NAMALWA (cell line): ENCODE data around the gene OLFM1.

ENCODE experiments used
- DNase-seq: peaks from one replicate; pipeline ENCODE4 v3.0.0-alpha.2; 2015; ENCODE audit warnings: low spot score

The OLFM1 gene

DNA sequence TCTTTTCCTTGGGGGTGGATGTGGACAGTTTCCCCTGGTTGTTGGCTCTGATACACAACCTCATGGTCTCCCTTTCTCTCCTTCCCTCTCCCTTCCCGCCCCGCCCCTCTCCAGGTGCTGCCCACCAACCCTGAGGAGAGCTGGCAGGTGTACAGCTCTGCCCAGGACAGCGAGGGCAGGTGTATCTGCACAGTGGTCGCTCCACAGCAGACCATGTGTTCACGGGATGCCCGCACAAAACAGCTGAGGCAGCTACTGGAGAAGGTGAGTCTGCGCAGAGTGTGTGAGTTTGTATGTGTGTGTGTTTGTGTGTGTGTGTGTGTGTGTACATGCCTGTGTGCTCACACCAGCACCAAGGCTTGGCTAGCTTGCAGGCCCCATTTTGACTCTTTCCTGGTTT lies 2.6 kb downstream of the OLFM1 start:
- no peak for DNase-seq

DNA sequence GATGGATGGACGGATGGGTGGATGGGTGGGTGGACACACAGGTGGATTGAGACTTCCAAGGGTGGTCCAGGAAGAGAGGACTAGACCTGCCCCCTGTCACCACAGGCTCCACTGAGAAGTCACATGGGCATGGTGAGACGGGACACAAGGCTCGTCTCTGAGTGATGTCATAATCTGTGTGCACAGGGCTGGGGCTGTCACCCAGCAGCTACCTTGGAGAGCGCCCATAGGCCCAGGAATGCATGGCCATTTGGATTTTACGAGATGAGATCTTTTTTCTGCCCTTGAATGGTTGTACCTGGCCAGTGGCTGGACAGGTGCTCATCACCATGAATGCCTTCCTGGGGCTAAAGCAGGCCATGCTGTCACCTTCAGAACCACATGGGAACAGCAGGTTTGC lies 3.1 kb downstream of the OLFM1 start:
- DNase-seq, result no peak

DNA sequence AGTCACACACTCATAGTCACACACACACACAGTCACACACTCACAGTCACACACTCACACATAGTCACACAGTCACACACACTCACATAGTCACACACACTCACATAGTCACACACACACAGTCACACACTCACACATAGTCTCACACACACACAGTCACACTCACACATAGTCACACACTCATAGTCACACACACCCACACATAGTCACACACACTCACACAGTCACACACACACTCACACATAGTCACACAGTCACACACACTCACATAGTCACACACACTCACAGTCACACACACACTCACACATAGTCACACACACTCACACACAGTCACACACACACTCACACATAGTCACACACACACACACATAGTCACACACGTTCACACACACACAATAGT lies 4.1 kb downstream of the OLFM1 start:
- no peak for DNase-seq

DNA sequence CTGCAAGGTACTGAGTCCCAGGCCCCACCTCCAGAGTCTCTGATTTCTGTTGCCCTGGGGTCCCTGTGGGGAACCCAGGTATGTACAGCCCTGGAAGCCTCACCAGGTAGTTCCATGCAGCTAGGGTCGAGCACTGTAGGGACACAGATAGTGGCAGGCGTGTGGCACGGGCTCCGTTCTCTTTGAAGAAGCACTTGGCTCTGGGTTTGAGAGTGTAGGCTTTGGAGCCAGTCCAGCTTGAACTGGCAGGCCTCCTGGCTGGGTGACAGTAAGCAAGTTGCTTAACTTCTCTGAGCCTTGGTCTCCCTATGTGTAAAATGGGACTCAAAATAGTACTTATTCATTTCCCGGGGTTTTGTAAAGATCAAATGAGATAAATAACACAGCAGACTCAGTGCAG lies 5.6 kb downstream of the OLFM1 start:
- DNase-seq, result no peak

DNA sequence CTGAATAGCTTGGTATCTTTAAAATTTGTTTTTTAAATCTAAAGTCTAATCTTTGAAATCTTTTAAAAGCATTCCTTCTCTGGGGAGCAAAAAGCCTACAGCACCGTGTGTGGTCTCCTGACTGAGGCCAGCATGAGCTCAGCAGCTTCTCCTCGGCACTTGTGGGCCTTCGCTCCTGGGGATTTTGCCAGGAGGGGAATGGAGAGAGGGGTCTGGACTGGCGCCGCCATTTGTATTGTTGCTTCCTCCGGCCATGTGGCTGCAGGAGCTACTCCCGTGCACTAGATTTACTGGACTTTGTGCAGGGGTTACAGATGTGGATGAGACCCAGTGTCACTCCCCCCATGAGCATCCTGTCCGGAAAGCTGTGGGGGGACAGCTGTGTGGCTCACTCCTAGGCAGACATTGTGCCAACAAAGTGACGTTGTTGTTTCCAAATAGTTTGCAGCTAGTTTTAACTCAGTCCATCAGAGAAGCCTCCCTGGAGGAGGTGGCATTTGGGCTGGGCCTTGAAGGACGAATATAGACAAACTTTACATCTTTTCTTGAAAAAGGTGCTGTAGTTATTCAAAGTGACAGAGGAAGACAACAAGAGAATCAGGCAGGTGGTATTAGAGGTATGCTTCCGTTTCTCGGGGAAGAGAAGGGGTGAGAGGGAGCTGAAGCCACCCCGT lies 6.6 kb downstream of the OLFM1 start:
- no peak for DNase-seq

DNA sequence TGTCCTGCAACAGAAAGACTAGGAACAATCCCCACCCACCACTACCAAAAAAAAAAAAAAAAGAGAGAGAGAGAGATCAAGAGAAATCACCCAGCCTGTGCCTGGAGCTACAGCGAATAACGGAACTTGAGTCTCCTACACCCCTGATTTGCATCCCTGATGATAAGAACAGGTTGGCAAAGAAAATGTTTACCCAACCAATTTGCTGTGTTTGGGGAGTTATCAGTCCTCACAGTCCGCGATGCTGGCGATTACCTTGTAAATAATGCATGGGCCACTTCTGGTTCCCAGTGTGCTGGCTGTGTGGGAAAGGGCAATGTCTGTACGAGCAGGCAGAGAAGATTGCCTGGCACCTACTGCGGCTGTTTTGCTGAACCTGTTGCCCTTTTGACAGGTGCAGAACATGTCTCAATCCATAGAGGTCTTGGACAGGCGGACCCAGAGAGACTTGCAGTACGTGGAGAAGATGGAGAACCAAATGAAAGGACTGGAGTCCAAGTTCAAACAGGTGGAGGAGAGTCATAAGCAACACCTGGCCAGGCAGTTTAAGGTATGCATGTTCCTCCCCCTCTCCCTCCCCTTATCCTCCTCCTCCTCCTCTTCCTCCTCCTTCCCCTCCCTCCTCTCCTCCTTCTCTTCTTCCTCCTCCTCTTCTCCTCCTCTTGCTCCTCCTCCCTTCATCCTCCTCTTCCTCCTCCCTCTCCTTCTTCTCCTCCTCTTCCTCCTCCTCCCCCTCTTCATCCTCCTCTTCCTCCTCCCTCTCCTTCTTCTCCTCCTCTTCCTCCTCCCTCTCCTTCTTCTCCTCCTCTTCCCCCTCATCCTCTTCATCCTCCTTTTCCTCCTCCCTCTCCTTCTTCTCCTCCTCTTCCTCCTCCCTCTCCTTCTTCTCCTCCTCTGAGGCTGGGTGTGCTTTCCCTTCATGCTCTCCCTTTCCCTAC lies 8.3 kb downstream of the OLFM1 start:
- peak; percentile 16 for DNase-seq

DNA sequence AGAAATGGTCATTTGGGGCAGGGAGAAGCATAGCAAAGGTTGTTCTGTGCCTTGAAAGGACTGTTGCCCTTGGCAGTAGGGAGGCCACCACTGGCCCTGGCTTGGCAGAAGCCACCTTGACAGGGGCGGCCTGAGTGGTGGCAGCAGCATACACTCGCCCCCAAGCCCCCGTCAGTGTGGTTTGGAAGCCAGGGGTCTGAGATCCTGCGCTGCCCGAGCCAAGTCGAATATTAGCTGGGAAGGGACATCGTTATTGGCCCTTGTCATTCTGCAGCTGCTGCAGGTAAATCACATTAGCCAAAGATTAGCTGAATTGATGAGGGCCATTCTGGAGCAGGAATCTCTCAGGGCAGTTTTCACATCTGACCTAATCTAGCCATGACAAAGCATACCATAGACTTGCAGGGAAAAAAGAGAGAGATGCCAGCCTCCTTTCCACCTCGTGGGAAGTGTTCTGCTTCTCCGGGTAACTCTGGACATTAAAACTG lies 9.0 kb downstream of the OLFM1 start:
- no peak for DNase-seq

DNA sequence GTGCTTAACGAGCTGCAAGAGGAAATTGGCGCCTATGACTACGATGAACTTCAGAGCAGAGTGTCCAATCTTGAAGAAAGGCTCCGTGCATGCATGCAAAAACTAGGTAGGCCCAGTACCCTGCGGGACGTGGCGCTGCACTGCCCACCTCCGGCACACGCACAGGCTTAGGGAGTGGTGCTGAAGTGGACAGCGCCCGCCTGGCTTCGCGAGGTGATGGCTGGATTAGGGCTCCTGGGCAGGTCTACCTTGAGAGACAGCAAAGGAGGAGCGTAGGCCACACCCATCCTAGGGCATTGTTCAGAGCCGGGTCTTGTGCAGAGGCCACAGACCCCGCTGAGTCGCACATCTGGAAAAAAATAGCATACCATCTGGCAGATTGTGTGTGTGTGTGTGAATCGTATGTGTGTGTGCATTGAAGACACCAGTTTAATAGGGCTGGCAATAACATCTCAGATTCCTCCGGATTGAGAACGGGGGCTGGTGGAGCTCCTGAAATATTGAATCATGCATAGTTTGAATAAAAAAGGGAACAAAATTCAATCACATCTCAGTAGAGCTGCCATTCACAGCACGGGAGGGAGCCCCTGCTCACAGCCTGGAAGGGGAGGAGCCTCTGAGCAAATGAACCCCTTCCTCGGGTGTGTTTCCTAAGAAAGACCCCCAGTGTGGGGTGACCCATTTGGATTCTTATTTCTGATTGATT lies 11.1 kb downstream of the OLFM1 start:
- DNase-seq, result no peak

DNA sequence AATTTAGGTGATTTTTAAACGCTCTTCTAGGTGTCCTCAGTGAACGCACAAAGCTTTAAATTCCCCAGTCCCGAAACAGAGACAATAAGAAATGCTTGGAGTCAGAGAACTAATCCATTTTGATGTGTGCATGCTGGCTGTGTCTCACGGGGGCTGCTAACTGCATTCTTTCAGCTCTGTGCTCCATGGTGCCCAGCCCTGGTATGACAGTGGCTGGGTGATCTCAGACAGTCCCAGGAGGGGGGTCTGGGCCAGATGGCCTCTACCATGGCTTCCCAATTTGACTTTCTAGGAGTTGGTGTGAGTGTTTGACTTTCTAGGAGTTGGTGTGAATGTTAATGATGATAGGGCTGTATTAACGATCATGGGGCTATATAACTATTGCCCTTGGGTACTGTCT lies 12.1 kb downstream of the OLFM1 start:
- no peak for DNase-seq

DNA sequence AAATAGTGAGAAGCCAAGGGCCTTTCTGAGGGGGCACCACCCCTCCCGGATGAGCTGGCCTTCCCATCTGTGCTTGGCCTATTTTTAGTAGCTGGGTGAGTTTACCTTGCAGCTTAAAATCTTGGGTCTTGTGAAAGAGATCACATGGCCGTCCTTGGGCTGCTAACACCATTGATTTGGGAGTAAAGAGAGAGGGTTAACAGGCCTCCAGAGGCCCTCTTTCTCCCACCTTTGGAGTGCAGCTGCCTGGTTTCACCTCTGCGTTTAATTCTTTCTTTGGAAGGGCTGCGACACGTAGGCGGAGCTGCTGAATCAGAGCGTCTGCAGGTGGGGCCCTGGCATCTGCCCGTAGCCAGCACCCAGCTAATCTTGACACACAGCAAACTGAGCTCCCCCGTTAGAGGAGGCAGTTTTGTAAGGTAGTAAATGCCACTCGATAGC lies 12.8 kb downstream of the OLFM1 start:
- no peak for DNase-seq

DNA sequence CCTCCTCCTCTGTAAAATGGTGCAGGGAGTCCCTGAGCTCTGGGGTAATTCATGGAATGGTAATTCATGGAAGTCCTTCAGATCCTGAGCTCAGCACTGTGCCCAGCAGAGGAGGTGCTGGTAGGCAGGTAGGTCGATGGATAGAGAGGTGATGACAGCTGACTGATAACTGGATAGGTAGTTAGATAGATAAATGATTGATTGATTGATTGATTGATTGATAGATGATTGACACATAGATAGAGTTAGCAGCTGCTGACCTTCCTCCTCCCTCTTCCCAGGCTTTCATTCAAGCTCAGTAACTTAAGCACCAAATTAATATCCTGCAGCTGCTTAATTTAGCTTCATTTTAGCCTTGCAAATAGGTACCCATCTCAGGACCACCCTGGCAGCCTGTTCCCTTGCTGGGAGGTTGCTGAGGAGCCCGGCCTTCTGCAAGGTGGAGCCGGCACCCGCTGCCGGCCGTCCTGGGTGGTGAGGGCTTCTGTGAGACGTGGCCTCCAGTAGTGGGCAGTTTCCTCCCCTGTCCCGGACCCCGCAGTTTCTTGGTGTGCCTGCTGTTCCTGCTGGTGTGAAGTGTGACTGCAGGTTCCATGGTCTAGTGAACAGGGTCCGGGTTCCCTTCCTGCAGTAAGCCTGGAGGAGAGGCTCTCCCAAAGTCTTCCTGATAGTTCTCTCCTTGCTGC lies 13.4 kb downstream of the OLFM1 start:
- no peak for DNase-seq

DNA sequence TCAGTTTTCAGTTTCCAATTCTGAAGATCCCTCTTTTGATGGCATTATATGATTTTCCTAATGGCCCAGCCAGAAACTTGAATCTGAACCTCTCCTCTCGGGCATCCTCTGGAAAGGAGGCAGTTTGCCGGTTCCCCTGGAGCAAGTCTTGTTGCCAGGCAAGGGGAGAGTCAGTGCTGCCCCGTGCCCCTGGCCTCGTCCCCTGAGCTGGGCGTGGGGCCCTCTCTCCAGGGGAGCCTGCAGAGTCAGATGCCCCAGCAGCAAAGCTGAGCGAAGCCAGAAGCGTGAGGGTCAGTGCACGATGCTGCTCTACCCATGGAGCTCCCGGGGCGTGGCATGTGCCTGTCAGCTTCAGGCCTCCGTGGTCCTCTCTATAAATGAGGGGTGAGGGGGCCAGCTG lies 14.0 kb downstream of the OLFM1 start:
- no peak for DNase-seq

DNA sequence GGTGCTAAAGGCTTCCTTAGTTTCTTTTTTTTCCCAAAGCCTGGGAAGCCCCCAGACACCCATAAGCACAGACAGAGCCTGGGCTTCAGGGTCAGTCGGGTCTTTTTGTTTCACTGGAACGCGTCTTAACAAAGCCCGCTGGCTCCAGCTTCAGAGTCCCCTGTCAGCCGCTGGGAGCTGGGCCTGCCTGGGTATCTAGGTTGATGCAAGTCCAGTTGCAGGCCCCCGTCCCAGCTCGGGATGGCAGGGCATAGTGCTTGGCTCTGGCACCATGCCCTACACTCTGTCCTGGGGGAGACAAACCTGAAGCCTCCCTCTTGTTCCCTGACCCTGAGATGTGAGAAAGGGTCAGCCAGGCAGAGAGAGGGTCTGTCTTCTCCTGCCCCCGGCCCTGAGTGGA lies 14.5 kb downstream of the OLFM1 start:
- DNase-seq, result no peak

DNA sequence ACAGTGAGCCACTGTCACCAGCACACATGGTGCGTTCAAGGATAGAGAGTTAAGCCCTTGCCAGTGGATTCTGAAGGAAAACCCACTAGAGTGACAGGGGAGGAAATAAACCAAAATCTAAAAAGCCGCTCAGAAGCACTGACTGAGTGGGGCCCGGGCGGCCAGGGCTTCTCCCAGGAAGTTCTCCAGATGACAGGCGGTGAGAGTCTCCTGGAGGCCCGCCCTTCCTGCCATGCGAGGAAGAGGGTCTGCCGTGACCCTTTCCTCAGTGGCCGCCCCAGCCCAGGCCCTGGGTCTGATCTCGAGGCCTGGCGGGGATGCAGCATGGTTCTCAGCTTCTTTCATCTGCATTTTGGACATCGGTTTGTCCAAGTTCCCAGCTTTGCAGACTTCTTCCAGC lies 14.9 kb downstream of the OLFM1 start:
- no peak for DNase-seq

DNA sequence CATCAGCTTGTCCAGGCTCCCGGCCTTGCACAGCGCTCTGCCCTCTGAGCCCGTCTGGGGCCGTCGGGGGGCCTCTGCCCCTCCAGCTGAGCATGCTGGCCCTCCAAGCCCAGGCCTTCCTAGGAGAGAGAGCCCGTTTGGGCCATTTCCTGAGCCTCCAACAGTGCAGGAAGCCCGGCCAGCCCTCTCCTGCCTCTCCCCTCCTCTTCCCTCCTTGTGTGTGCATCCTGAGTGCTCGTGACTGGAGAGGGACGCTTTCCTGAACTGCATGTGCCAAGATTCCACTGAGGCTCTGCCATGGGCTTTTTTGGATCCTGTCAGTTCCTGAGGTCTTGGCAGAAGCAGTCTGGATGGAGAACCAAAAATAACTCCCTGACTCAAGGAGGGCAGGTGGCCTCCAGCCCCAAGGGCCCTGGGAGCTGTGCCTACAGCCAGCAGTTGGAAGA lies 15.6 kb downstream of the OLFM1 start:
- DNase-seq, result no peak

DNA sequence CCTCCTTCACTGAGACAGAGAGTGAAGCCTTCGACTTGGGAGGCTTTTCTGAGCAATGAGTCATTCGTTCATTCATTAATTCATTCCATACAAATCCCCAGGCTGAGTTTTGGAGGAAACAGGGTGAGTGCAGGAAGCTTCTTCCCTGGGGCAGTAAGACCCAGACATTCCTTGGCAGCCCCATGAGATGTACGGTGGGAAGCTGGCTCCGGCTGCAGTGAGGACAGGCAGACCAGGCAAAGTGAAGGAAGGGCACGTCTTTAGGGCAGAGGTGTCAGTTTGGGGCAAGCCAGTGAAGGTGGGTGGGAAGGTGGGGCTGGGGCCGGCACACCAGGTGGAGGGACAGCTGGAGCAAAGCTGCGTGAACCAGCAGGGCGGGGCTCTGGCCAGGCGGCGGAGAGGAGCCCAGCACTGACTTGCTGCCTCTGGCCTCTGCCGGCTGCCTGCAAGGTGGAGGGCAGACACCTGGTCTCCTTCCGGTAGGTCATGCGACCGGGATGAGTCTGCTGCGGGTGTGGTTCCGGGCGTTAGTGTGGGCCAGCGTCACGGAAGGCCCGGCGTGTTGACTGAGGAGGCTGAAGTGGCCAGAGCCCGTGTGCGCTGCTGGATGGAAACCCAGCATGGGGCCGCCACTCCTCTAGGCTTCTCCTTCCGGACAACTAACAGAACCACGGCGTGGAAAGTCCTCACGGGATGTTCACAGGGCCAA lies 16.6 kb downstream of the OLFM1 start:
- no peak for DNase-seq

DNA sequence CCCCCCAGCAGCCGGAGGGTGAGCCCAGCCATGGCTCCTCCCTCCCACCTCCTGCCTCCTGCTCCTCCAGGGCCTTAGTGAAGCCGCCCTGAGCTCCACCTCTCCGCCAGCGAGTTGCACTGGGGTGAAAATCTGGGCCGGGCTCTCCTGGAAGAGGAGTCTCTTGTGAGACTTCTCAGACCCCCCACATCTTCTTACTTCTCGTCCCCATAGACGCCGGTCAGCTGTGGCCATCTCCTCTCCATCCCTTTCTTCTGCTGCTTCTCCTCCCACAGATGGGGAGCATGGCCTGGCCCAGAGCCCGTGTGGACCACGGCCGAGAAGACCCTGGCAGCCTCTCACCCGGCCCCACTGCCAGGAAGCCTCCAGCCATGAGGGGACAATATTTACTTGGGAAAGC lies 17.3 kb downstream of the OLFM1 start:
- DNase-seq, result no peak

DNA sequence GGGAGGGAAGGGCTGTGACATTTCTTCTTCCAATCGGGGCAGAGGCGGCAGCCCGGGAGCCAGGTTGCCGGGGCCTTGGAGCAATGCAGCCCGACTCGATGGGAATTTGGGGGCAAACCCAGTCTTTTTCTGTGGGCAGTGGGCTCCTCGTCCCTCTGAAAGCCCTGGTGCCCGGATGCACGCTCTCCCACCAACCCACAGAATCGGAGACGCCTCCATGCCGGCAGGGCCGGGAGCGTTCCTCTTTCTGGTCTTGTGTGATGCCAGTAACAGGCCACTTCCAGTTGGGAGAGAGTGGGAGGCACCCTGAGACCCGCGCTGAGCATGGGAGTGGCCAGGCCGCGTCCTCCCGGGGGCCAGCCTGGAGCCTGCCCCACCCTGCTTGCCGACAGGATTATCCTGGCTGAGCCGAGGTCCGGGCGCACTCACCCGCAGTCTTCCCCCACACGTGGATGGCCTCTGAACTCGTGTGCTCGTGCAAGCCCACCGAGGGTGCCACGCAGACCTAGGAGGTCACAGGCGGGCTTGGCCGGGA lies 17.8 kb downstream of the OLFM1 start:
- no peak for DNase-seq

DNA sequence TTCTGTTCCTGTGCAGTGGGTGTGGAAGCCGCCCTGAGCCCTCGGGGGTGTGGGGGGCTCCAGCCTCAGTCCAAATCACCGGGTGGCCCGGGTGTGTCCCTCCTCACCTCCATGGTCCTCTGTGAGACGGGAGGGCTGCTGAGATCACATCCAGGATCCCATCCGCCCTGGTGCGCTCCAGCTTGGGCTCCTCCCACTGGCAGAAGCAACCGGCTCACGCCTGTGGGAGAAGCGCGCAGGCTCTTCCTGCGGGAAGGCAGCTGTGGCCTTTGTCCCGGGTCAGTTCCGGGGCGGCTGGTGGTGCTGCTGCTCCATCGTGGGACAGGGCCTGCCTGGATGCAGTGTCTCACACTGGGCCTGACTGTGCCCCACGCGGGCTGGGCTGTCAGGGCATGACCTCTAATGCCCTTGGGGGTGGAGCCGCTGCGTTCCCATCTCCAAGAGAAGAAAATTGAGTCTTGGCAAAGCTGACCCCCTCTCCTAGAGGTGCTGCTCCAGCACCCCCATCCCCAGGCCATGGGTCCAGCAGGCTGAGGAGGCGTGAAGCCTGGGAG lies 18.5 kb downstream of the OLFM1 start:
- DNase-seq, result no peak

DNA sequence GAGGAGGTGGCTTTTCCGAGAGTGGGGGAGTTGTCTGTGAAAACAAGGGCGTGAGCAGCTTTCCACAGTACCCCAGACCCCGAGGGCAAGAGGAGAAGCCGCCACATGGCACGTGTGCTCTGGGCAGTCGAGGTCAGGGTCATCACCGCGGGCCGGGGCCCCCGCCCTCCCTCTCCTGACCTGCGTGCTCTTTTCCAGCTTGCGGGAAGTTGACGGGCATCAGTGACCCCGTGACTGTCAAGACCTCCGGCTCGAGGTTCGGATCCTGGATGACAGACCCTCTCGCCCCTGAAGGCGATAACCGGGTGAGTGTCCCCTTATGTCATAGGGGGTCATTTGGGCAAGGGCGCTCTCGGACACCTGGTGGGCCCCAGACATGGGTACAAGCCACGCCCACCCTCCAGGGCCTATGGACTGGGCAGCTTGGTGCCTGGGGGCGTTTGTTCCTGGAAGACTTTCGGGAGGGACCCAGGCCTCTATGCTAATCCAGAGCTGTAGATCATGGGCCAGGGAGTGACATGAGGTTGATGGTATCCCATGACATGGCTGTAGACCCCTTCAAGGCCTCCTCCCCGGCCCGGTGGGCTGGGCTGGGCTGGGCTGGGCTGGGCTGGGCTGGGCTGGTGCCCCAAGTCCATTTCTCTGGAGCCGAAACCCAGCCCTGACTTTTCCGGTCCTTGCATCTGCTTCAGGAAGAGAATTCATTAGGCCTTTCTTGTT lies 19.2 kb downstream of the OLFM1 start:
- no peak for DNase-seq
